ENCODE measurements around the gene WDR46. TPM values are rescaled to one million over a fixed set of nuclear protein-coding genes. Genes with fewer than 3 reads are reported as not detected.
A peak's percentile ranks its signal among the peaks of the same experiment; 100 is the strongest.

WDR46 gene
- total RNA-seq, 1 experiment from 2014 or later, result 96.6 TPM

DNA sequence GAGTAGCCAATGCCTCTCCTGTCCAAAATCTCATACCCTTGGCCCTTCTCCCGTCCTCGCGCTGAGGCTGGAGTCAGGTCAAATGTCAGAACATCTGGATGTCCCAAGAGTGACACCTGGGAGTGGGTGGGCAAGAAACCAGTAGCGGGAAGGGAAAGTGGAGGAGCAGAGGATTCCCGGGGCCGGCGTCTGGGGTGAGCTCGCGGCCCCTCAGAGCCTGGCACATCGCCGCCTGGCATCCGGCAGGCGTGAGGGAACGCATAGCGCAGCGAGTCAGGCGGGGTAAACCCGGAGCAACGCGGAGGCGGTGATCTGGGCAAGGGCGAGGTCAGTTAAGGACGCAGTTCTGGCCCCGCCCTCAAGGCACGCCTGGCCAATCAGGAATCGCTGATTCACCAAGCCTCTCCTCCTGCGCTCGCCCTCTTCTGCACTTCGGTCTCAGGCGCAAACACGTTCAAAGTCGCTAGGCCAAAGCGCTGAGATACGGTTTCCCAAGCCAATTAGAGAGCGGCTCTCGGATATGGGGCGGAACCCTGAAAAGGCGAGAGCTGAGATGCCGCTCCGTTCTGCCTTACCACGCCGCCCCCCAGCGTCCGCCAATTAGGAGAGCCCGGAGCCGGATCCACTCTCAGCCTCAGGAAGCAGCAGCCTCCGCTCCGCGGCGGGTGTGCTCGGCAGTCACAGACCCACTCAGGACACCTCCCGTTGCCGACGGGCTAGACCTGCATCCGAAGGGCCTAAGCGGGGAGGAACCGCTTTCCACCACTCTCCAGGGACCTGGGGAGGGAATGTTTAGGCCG lies 39.9 kb downstream of the WDR46 start:
- Histone ChIP-seq H3K36me3 (replicated peaks; ENCODE audit: control insufficient read depth, insufficient read depth, low read length) (no peaks in the 10 kb centered on the region; the same call in 1 of the 2 replicates), H3K4me3 (ENCODE audit: insufficient read depth, low read depth, low read length) (peak overlapping the region; percentile 72), H3K27me3 (ENCODE audit: control insufficient read depth, insufficient read depth, low read length) (peaks cover 25% of the 10 kb centered on the region)
- peak; percentile 94 for DNase-seq

GRCh38 chr6:33248643-33248931 lies 40.5 kb downstream of the WDR46 start:
- peak; percentile 31 for DNase-seq
- Histone ChIP-seq H3K4me3 (ENCODE audit: insufficient read depth, low read depth, low read length) (peak overlapping the region; percentile 72), H3K36me3 (replicated peaks; ENCODE audit: control insufficient read depth, insufficient read depth, low read length) (no peaks in the 10 kb centered on the region; the same call in 1 of the 2 replicates), H3K27me3 (ENCODE audit: control insufficient read depth, insufficient read depth, low read length) (peaks cover 25% of the 10 kb centered on the region)

GRCh38 chr6:33247977-33248642 lies 40.9 kb downstream of the WDR46 start:
- no peaks in the 10 kb centered on the region; the same call in 1 of the 2 replicates for H3K36me3 ChIP-seq (replicated peaks; ENCODE audit: control insufficient read depth, insufficient read depth, low read length)
- DNase-seq, result peak; percentile 92
- peaks cover 25% of the 10 kb centered on the region for H3K27me3 ChIP-seq (ENCODE audit: control insufficient read depth, insufficient read depth, low read length)
- H3K4me3 ChIP-seq (ENCODE audit: insufficient read depth, low read depth, low read length), result peak overlapping the region; percentile 72

DNA sequence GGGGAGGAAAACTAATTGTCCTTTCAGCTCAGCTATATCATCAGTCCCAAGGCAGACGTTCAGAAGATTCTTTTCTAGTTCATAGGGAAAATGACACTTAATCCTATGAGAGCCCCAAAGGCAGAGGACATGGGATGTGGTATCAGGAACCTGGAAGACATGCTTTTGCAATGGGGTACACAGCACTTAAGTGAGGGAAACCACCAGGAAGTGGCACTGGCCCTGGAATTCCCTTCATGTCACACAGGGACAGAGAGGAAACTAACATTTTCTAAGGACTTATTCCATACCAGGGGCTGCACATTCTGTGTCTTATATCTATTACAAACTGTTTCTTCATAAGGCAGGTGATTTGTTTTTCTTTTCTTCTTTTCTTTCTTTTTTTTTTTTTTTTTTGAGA lies 45.6 kb downstream of the WDR46 start:
- Histone ChIP-seq H3K27me3 (ENCODE audit: control insufficient read depth, insufficient read depth, low read length) (peaks cover 24% of the 10 kb centered on the region), H3K4me3 (ENCODE audit: insufficient read depth, low read depth, low read length) (no peak overlapping the region), H3K36me3 (replicated peaks; ENCODE audit: control insufficient read depth, insufficient read depth, low read length) (no peaks in the 10 kb centered on the region)
- DNase-seq, result no peak

DNA sequence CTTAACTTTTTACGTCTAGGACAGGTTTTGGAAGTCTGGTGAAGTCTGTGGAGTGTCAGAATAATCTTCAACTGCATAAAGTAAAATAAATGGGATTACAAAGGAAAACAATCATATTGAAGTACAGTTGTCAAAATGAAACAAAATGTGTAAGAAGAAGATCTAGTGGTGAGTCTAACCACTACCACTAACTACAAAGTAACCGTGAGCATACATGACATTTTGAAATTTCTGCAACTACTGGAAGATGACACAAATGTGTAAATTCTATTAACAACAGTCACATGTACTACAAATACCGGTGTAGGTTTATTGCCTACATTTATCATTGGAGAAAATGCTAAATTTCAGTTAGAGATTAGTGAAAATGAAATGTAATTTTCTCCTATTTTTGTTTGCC lies 47.1 kb downstream of the WDR46 start:
- H3K27me3 ChIP-seq (ENCODE audit: control insufficient read depth, insufficient read depth, low read length), result peaks cover 12% of the 10 kb centered on the region

GRCh38 chr6:33237741-33238140 lies 51.3 kb downstream of the WDR46 start:
- DNase-seq, result no peak
- H3K27me3 ChIP-seq (ENCODE audit: control insufficient read depth, insufficient read depth, low read length), result peaks cover 3% of the 10 kb centered on the region
- no peak overlapping the region for H3K4me3 ChIP-seq (ENCODE audit: insufficient read depth, low read depth, low read length)
- no peaks in the 10 kb centered on the region for H3K36me3 ChIP-seq (replicated peaks; ENCODE audit: control insufficient read depth, insufficient read depth, low read length)

More for the DNA sequence above, 47.1 kb downstream of the WDR46 start:
- Histone ChIP-seq H3K36me3 (replicated peaks; ENCODE audit: control insufficient read depth, insufficient read depth, low read length) (no peaks in the 10 kb centered on the region), H3K4me3 (ENCODE audit: insufficient read depth, low read depth, low read length) (no peak overlapping the region)
- DNase-seq, result no peak

- Histone ChIP-seq H3K36me3 (replicated peaks; ENCODE audit: control insufficient read depth, insufficient read depth, low read length) (no peaks in the 10 kb centered on the region), H3K27me3 (ENCODE audit: control insufficient read depth, insufficient read depth, low read length) (peaks cover 3% of the 10 kb centered on the region), H3K4me3 (ENCODE audit: insufficient read depth, low read depth, low read length) (no peak overlapping the region)
- no peak for DNase-seq
Observed at GRCh38 chr6:33236852-33237251, 52.2 kb downstream of the WDR46 start.

- H3K4me3 ChIP-seq (ENCODE audit: insufficient read depth, low read depth, low read length), result no peak overlapping the region
- peaks cover 3% of the 10 kb centered on the region for H3K27me3 ChIP-seq (ENCODE audit: control insufficient read depth, insufficient read depth, low read length)
- H3K36me3 ChIP-seq (replicated peaks; ENCODE audit: control insufficient read depth, insufficient read depth, low read length), result no peaks in the 10 kb centered on the region
- no peak for DNase-seq
Observed at GRCh38 chr6:33236328-33236727, 52.7 kb downstream of the WDR46 start.

GRCh38 chr6:33235221-33235634 lies 53.8 kb downstream of the WDR46 start:
- H3K36me3 ChIP-seq (replicated peaks; ENCODE audit: control insufficient read depth, insufficient read depth, low read length), result no peaks in the 10 kb centered on the region
- peaks cover under 1% of the 10 kb centered on the region for H3K27me3 ChIP-seq (ENCODE audit: control insufficient read depth, insufficient read depth, low read length)
- H3K4me3 ChIP-seq (ENCODE audit: insufficient read depth, low read depth, low read length), result no peak overlapping the region
- no peak for DNase-seq

Other genes with a start within 250 kb of the WDR46 start
- gene HLA-DPA1, start 215.6 kb downstream of the WDR46 start, total RNA-seq (2014; rRNA removed; shearing (Covaris generic)), result 3.6 and 4.9 TPM in 2 replicates
- gene HLA-DPB1, start 213.2 kb downstream of the WDR46 start, total RNA-seq (2014; rRNA removed; shearing (Covaris generic)), result 27.6 and 29.3 TPM in 2 replicates
- gene COL11A2, start 96.8 kb downstream of the WDR46 start, total RNA-seq (2014; rRNA removed; shearing (Covaris generic)), result 0.48 and 0.67 TPM in 2 replicates
- 16.7 and 18.1 TPM in 2 replicates for gene RXRB, start 88.6 kb downstream of the WDR46 start, total RNA-seq (2014; rRNA removed; shearing (Covaris generic))
- 96.3 and 115 TPM in 2 replicates for gene SLC39A7, start 88.4 kb downstream of the WDR46 start, total RNA-seq (2014; rRNA removed; shearing (Covaris generic))
- gene HSD17B8, start 84.6 kb downstream of the WDR46 start, total RNA-seq (2014; rRNA removed; shearing (Covaris generic)), result 14.7 and 16.0 TPM in 2 replicates
- gene RING1, start 80.7 kb downstream of the WDR46 start, total RNA-seq (2014; rRNA removed; shearing (Covaris generic)), result 18.5 and 19.7 TPM in 2 replicates
- gene VPS52, start 17.4 kb downstream of the WDR46 start, total RNA-seq (2014; rRNA removed; shearing (Covaris generic)), result 54.1 and 57.8 TPM in 2 replicates
- 3,561 and 4,135 TPM in 2 replicates for gene RPS18, start 17.2 kb downstream of the WDR46 start, total RNA-seq (2014; rRNA removed; shearing (Covaris generic))
- 5.6 and 8.3 TPM in 2 replicates for gene B3GALT4, start 12.1 kb downstream of the WDR46 start, total RNA-seq (2014; rRNA removed; shearing (Covaris generic))
- gene PFDN6, start 362 bp upstream of the WDR46 start, total RNA-seq (2014; rRNA removed; shearing (Covaris generic)), result 87.9 and 90.2 TPM in 2 replicates
- gene RGL2, start 9.7 kb upstream of the WDR46 start, total RNA-seq (2014; rRNA removed; shearing (Covaris generic)), result 43.4 and 53.3 TPM in 2 replicates
- 27.9 and 30.6 TPM in 2 replicates for gene TAPBP, start 24.8 kb upstream of the WDR46 start, total RNA-seq (2014; rRNA removed; shearing (Covaris generic))
- gene ZBTB22, start 28.5 kb upstream of the WDR46 start, total RNA-seq (2014; rRNA removed; shearing (Covaris generic)), result 11.6 and 14.9 TPM in 2 replicates
- gene DAXX, start 33.7 kb upstream of the WDR46 start, total RNA-seq (2014; rRNA removed; shearing (Covaris generic)), result 79.8 and 91.2 TPM in 2 replicates
- gene KIFC1, start 102.6 kb upstream of the WDR46 start, total RNA-seq (2014; rRNA removed; shearing (Covaris generic)), result 101 and 113 TPM in 2 replicates
- gene PHF1, start 121.8 kb upstream of the WDR46 start, total RNA-seq (2014; rRNA removed; shearing (Covaris generic)), result 38.3 and 41.9 TPM in 2 replicates
- gene CUTA, start 128.9 kb upstream of the WDR46 start, total RNA-seq (2014; rRNA removed; shearing (Covaris generic)), result 168 and 188 TPM in 2 replicates
- gene SYNGAP1, start 130.8 kb upstream of the WDR46 start, total RNA-seq (2014; rRNA removed; shearing (Covaris generic)), result 8.3 and 13.4 TPM in 2 replicates
- gene ZBTB9, start 165.3 kb upstream of the WDR46 start, total RNA-seq (2014; rRNA removed; shearing (Covaris generic)), result 15.5 and 16.4 TPM in 2 replicates